RWPE2 (cell line): ENCODE data around the gene CRADD.

Experiments
- ATAC-seq: fragments of 200-7000 bp; cut with Tn5 transposase; 3 replicates; pipeline ENCODE4 v1.9.1; 2021; ENCODE audit warnings: low read depth
- DNase-seq: peaks from one replicate; pipeline ENCODE4 v3.0.0-alpha.2; 2020; ENCODE audit warnings: low spot score
- H3K27ac ChIP-seq: fragments of 450-650 bp; 2 replicates; pipeline ENCODE4 v1.5.1; 2017; ENCODE audit warnings: mild to moderate bottlenecking; ENCODE audit not compliant: poor library complexity, severe bottlenecking
- H3K27me3 ChIP-seq: fragments of 250-450 bp; sonication (Bioruptor Pico); 2 replicates; pipeline ENCODE4 v1.5.1; 2021; ENCODE audit warnings: mild to moderate bottlenecking, moderate library complexity; ENCODE audit not compliant: insufficient read depth, poor library complexity, severe bottlenecking
- H3K36me3 ChIP-seq: fragments of 250-450 bp; sonication (Bioruptor Pico); 2 replicates; pipeline ENCODE4 v1.5.1; 2020; ENCODE audit warnings: low read depth, mild to moderate bottlenecking, moderate library complexity
- H3K4me1 ChIP-seq: fragments of 250-450 bp; sonication (Bioruptor Pico); 2 replicates; pipeline ENCODE4 v1.5.1; 2021; ENCODE audit warnings: mild to moderate bottlenecking, moderate library complexity; ENCODE audit not compliant: insufficient read depth, poor library complexity, severe bottlenecking
- H3K4me3 ChIP-seq: fragments of 250-450 bp; sonication (Bioruptor Pico); 2 replicates; pipeline ENCODE4 v1.5.1; 2021; ENCODE audit warnings: mild to moderate bottlenecking, moderate library complexity; ENCODE audit not compliant: severe bottlenecking
- H3K9me3 ChIP-seq: fragments of 250-450 bp; sonication (Bioruptor Pico); 2 replicates; pipeline ENCODE4 v1.5.1; 2021; ENCODE audit warnings: mild to moderate bottlenecking, moderate library complexity; ENCODE audit not compliant: severe bottlenecking
- CTCF ChIP-seq: fragments of 450-650 bp; IDR thresholded peaks from one replicate; pipeline ENCODE4 v1.5.1; 2017; ENCODE audit warnings: mild to moderate bottlenecking, moderate library complexity; ENCODE audit not compliant: poor library complexity, severe bottlenecking

Gene CRADD

GRCh38 chr12:93727195-93727811 lies 50.1 kb downstream of the CRADD start:
- Histone ChIP-seq H3K27ac (no peak overlapping the region), H3K4me1 (peaks cover 11% of the 10 kb centered on the region), H3K36me3 (no peaks in the 10 kb centered on the region), H3K27me3 (no peaks in the 10 kb centered on the region), H3K9me3 (no peaks in the 10 kb centered on the region), H3K4me3 (no peak overlapping the region)
- TF ChIP-seq CTCF = no peak
- ATAC-seq (no peak), DNase-seq (no peak)

GRCh38 chr12:93727911-93728310 lies 50.7 kb downstream of the CRADD start:
- H3K4me1 ChIP-seq = peaks cover 8% of the 10 kb centered on the region
- no peak overlapping the region for H3K27ac ChIP-seq
- ATAC-seq (no peak), DNase-seq (no peak)
- no peaks in the 10 kb centered on the region for H3K9me3 ChIP-seq
- no peak for TF ChIP-seq CTCF
- no peak overlapping the region for H3K4me3 ChIP-seq
- H3K36me3 ChIP-seq = no peaks in the 10 kb centered on the region
- H3K27me3 ChIP-seq = no peaks in the 10 kb centered on the region

GRCh38 chr12:93729934-93730333 lies 52.8 kb downstream of the CRADD start:
- H3K27me3 ChIP-seq = no peaks in the 10 kb centered on the region
- H3K4me1 ChIP-seq = no peaks in the 10 kb centered on the region
- no peak for TF ChIP-seq CTCF
- no peak for ATAC-seq
- no peaks in the 10 kb centered on the region for H3K9me3 ChIP-seq
- no peaks in the 10 kb centered on the region for H3K36me3 ChIP-seq
- no peak overlapping the region for H3K27ac ChIP-seq
- H3K4me3 ChIP-seq = no peak overlapping the region
- no peak for DNase-seq

GRCh38 chr12:93733358-93733757 lies 56.2 kb downstream of the CRADD start:
- no peak for DNase-seq
- TF ChIP-seq CTCF = no peak
- Histone ChIP-seq H3K27me3 (no peaks in the 10 kb centered on the region), H3K4me1 (no peaks in the 10 kb centered on the region), H3K9me3 (no peaks in the 10 kb centered on the region), H3K36me3 (no peaks in the 10 kb centered on the region), H3K4me3 (no peak overlapping the region), H3K27ac (no peak overlapping the region)
- ATAC-seq = no peak

- no peak for DNase-seq
- no peak overlapping the region for H3K4me3 ChIP-seq
- H3K27me3 ChIP-seq = no peaks in the 10 kb centered on the region
- H3K36me3 ChIP-seq = no peaks in the 10 kb centered on the region
- no peaks in the 10 kb centered on the region for H3K9me3 ChIP-seq
- no peaks in the 10 kb centered on the region for H3K4me1 ChIP-seq
- TF ChIP-seq CTCF = no peak
- no peak overlapping the region for H3K27ac ChIP-seq
- ATAC-seq = no peak
These were observed 56.8 kb downstream of the CRADD start for GRCh38 chr12:93733928-93734327.
